ENCODE results near the gene METTL1. TPM values are rescaled to one million over a fixed set of nuclear protein-coding genes. Genes with fewer than 3 reads are reported as not detected.
A peak's percentile ranks its signal among the peaks of the same experiment; 100 is the strongest.

Gene METTL1
- total and polyA plus RNA-seq, 2 experiments from 2014 or later: 8.6 to 31.1 TPM

DNA sequence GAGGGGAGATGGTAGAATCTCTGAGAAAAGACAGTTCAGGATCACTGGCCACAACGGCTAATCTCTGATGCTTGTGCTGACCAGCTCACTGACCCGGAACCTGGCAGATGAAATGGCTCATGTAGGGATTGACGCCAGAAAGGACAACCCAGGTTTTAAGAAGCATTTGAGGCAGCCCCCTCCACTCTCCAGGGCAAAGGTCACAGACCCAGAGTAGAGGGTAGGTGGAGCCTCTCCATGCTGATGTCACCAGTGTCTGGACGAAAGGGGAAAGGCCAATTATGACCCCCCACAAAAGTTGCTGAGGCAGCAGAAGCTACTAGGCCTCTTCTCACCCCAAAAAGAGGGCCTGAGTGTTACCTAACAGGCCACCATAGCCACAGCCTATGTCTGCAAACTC is 1.2 kb downstream of the METTL1 start:
- DNase-seq (ENCODE audit: low spot score): no peak
- WGBS (ENCODE audit: low lambda C conversion rate, missing lambda C conversion rate): 91% methylated on average over 4 of the region's 4 CpGs
- Histone ChIP-seq H3K36me3 (replicated peaks; ENCODE audit: insufficient read depth, low read depth) (no peaks in the 10 kb centered on the region), H3K27me3 (peaks cover 22% of the 10 kb centered on the region), H3K4me3 (no peak overlapping the region), H3K79me2 (peaks cover 14% of the 10 kb centered on the region), H4K20me1 (ENCODE audit: insufficient read depth, poor library complexity, severe bottlenecking) (no peaks in the 10 kb centered on the region), H3K9me3 (ENCODE audit: low read depth) (no peaks in the 10 kb centered on the region), H3K4me2 (peak overlapping the region; percentile 91), H2AFZ (no peak overlapping the region), H3K4me1 (ENCODE audit: insufficient read depth) (peaks cover 21% of the 10 kb centered on the region), H3K9me2 (replicated peaks; ENCODE audit: insufficient read depth) (no peaks in the 10 kb centered on the region), H3K27ac (peak overlapping the region; percentile 90)
- TF ChIP-seq, protein P1, sequence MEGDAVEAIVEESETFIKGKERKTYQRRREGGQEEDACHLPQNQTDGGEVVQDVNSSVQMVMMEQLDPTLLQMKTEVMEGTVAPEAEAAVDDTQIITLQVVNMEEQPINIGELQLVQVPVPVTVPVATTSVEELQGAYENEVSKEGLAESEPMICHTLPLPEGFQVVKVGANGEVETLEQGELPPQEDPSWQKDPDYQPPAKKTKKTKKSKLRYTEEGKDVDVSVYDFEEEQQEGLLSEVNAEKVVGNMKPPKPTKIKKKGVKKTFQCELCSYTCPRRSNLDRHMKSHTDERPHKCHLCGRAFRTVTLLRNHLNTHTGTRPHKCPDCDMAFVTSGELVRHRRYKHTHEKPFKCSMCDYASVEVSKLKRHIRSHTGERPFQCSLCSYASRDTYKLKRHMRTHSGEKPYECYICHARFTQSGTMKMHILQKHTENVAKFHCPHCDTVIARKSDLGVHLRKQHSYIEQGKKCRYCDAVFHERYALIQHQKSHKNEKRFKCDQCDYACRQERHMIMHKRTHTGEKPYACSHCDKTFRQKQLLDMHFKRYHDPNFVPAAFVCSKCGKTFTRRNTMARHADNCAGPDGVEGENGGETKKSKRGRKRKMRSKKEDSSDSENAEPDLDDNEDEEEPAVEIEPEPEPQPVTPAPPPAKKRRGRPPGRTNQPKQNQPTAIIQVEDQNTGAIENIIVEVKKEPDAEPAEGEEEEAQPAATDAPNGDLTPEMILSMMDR (IDR thresholded peaks at IDR 0.05; ENCODE audit: poor library complexity): no peak
- TF ChIP-seq EZH2 (IDR thresholded peaks at IDR 0.05; ENCODE audit: borderline replicate concordance) (no peak), EZH2phosphoT487 (IDR thresholded peaks at IDR 0.05; ENCODE audit: low read depth, severe bottlenecking, unreplicated experiment) (no peak)

DNA sequence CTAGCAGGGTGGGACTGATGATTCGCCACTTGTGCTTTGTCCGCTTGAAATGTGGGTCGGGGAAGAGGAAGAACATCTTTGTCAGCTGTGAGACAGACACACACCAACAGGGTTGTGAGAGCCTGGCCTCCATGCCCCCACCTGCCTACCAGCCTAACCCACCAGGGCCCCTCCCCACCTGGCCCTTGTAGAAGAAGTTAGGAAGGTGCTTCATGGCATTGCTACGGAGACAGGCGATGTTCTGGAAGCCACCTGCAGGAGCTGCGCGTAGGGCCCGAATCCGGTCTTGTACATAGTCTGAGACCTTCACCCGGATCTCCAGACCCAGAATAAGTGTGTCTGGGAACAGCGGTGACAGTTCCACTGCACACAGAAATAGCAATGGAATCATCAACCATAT is 2.3 kb downstream of the METTL1 start:
- Histone ChIP-seq H3K79me2 (peaks cover 14% of the 10 kb centered on the region), H3K4me1 (ENCODE audit: insufficient read depth) (peaks cover 31% of the 10 kb centered on the region), H4K20me1 (ENCODE audit: insufficient read depth, poor library complexity, severe bottlenecking) (no peaks in the 10 kb centered on the region), H3K27me3 (peaks cover 33% of the 10 kb centered on the region), H3K9me3 (ENCODE audit: low read depth) (no peaks in the 10 kb centered on the region), H2AFZ (no peak overlapping the region), H3K27ac (no peak overlapping the region), H3K4me3 (no peak overlapping the region), H3K4me2 (no peak overlapping the region), H3K36me3 (replicated peaks; ENCODE audit: insufficient read depth, low read depth) (no peaks in the 10 kb centered on the region), H3K9me2 (replicated peaks; ENCODE audit: insufficient read depth) (no peaks in the 10 kb centered on the region)
- 94% methylated on average over 11 of the region's 11 CpGs for WGBS (ENCODE audit: low lambda C conversion rate, missing lambda C conversion rate)
- no peak for DNase-seq (ENCODE audit: low spot score)
- no peak for TF ChIP-seq EZH2phosphoT487 (IDR thresholded peaks at IDR 0.05; ENCODE audit: low read depth, severe bottlenecking, unreplicated experiment)
- no peak for TF ChIP-seq EZH2 (IDR thresholded peaks at IDR 0.05; ENCODE audit: borderline replicate concordance)
- TF ChIP-seq, protein P1 (IDR thresholded peaks at IDR 0.05; ENCODE audit: poor library complexity): no peak

DNA sequence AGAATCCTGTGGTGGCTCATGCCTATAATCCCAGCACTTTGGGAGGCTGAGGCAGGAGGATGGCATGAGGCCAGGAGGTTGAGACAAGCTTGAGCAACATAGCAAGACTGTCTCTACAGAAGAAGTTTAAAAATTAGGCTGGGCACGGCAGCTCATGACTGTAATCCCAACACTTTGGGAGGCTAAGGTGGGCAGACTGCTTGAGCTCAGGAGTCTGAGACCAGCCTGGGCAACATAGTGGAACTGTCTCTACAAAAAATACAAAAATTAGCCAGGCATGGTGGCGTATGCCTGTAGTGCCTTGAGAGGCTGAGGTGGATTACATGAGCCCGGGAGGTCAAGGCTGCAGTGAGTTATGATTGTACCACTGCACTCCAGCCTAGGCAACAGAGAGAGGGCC is 4.0 kb downstream of the METTL1 start:
- Histone ChIP-seq H3K36me3 (replicated peaks; ENCODE audit: insufficient read depth, low read depth) (no peaks in the 10 kb centered on the region), H3K4me2 (no peak overlapping the region), H3K27ac (no peak overlapping the region), H2AFZ (no peak overlapping the region), H3K9me3 (ENCODE audit: low read depth) (no peaks in the 10 kb centered on the region), H3K4me3 (no peak overlapping the region), H3K79me2 (peaks cover 10% of the 10 kb centered on the region), H3K27me3 (peaks cover 51% of the 10 kb centered on the region), H4K20me1 (ENCODE audit: insufficient read depth, poor library complexity, severe bottlenecking) (no peaks in the 10 kb centered on the region), H3K4me1 (ENCODE audit: insufficient read depth) (peaks cover 28% of the 10 kb centered on the region), H3K9me2 (replicated peaks; ENCODE audit: insufficient read depth) (no peaks in the 10 kb centered on the region)
- TF ChIP-seq EZH2 (IDR thresholded peaks at IDR 0.05; ENCODE audit: borderline replicate concordance): no peak
- TF ChIP-seq, protein P1 (IDR thresholded peaks at IDR 0.05; ENCODE audit: poor library complexity): no peak
- no peak for TF ChIP-seq EZH2phosphoT487 (IDR thresholded peaks at IDR 0.05; ENCODE audit: low read depth, severe bottlenecking, unreplicated experiment)
- no peak for DNase-seq (ENCODE audit: low spot score)
- 91% methylated on average over 3 of the region's 3 CpGs for WGBS (ENCODE audit: low lambda C conversion rate, missing lambda C conversion rate)

DNA sequence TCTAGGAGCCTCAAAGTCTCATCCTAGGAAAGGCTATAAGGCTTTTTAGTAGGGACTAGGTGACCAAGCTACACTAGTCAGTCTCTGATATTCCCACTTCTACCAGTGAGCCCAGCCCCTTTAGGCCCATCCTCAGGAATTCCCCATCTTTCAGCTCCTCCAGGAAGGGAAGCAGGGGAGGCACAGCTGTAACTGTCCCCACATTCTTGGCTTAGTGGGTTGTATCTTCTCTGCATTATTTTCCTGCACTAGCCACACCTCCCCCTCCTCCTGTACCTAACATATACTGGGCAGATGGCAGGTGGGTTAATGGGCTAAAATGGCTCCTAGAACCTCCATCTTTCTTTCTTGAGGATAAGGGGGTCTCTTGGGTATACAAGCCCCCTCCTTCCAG is 4.6 kb downstream of the METTL1 start:
- no peaks in the 10 kb centered on the region for H3K9me2 ChIP-seq (replicated peaks; ENCODE audit: insufficient read depth)
- H2AFZ ChIP-seq: no peak overlapping the region
- H3K27me3 ChIP-seq: peaks cover 53% of the 10 kb centered on the region
- H3K36me3 ChIP-seq (replicated peaks; ENCODE audit: insufficient read depth, low read depth): no peaks in the 10 kb centered on the region
- no peak overlapping the region for H3K4me3 ChIP-seq
- H3K27ac ChIP-seq: no peak overlapping the region
- DNase-seq (ENCODE audit: low spot score): no peak
- H4K20me1 ChIP-seq (ENCODE audit: insufficient read depth, poor library complexity, severe bottlenecking): no peaks in the 10 kb centered on the region
- H3K79me2 ChIP-seq: peaks cover 10% of the 10 kb centered on the region
- peak overlapping the region; percentile 96 for H3K4me2 ChIP-seq
- peaks cover 28% of the 10 kb centered on the region for H3K4me1 ChIP-seq (ENCODE audit: insufficient read depth)
- no peaks in the 10 kb centered on the region for H3K9me3 ChIP-seq (ENCODE audit: low read depth)
- TF ChIP-seq, protein P1 (IDR thresholded peaks at IDR 0.05; ENCODE audit: poor library complexity): no peak
- TF ChIP-seq EZH2phosphoT487 (IDR thresholded peaks at IDR 0.05; ENCODE audit: low read depth, severe bottlenecking, unreplicated experiment) (no peak), EZH2 (IDR thresholded peaks at IDR 0.05; ENCODE audit: borderline replicate concordance) (no peak)

Data from hepatocyte (in vitro differentiated cells).